ENCODE data around the gene CFAP299. TPM values are rescaled to one million over a fixed set of nuclear protein-coding genes. Genes with fewer than 3 reads are reported as not detected.

Gene CFAP299
- total RNA-seq, 1 donor from 2014 or later: not detected

DNA sequence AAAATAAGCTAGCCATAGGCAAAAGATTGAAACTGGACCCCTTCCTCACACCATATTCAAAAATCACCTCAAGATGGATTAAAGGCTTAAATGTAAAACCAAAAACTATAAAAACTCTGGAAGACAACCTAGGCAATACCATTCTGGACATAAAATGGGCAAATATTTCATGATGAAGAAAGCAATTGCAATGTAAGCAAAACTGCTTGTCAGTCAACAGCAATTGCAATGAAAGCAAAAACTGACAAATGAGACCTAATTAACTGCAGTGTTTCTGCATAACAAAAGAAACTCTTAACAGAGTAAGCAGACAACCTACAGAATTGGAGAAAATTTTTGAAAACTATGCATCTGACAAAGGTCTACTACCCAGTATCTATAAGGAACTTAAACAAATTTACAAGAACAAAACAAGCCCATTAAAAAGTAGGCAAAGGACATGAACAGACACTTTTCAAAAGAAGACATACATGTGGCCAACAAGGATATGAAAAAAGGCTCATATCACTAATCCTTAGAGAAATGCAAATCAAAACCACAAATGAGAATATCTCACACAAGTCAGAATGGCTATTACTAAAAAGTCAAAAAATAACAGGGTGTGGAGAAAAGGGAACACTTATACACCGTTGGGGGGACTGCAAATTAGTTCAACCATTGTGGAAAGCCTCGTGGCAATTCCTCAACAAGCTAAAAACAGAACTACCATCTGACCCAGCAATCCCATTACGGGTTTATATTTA lies 46.7 kb downstream of the CFAP299 start:
- Histone ChIP-seq H2AFZ (ENCODE audit: low read depth, low read length) (no peak overlapping the region), H3K9ac (ENCODE audit: low read length) (no peak overlapping the region), H3K27me3 (ENCODE audit: insufficient read depth, low read length) (no peaks in the 10 kb centered on the region), H3K4me1 (ENCODE audit: insufficient read depth, low read length) (no peaks in the 10 kb centered on the region), H3K4me3 (ENCODE audit: insufficient read depth, low read depth, low read length) (no peak overlapping the region), H3K9me3 (ENCODE audit: insufficient read depth, low read depth, low read length) (no peaks in the 10 kb centered on the region), H3K36me3 (ENCODE audit: insufficient read depth, low read length) (no peaks in the 10 kb centered on the region), H4K20me1 (ENCODE audit: insufficient read depth, low read length) (no peaks in the 10 kb centered on the region), H3K27ac (ENCODE audit: low read depth, low read length) (no peak overlapping the region), H3K4me2 (ENCODE audit: low read length) (no peak overlapping the region), H3K79me2 (ENCODE audit: insufficient read depth, low read length) (no peaks in the 10 kb centered on the region)
- H3K9me3 Mint-ChIP-seq (ENCODE audit: unreplicated experiment): no peaks in the 10 kb centered on the region
- no peaks in the 10 kb centered on the region for H3K27me3 Mint-ChIP-seq (ENCODE audit: low read depth, unreplicated experiment)
- no peaks in the 10 kb centered on the region for H3K4me1 Mint-ChIP-seq (ENCODE audit: low read depth, unreplicated experiment)
- H3K27ac Mint-ChIP-seq (ENCODE audit: unreplicated experiment): no peak overlapping the region
- no peaks in the 10 kb centered on the region for H3K36me3 Mint-ChIP-seq (ENCODE audit: low read depth, unreplicated experiment)
- FAIRE-seq (no peak), DNase-seq (ENCODE audit: low read depth) (no peak)
- no peak for TF ChIP-seq CTCF (IDR thresholded peaks at IDR 0.05; ENCODE audit: insufficient read depth, low read depth, low read length)
- TF ChIP-seq EZH2 (IDR thresholded peaks at IDR 0.05; ENCODE audit: insufficient read depth, low read length): no peak
- H3K4me3 Mint-ChIP-seq (ENCODE audit: unreplicated experiment): no peak overlapping the region

DNA sequence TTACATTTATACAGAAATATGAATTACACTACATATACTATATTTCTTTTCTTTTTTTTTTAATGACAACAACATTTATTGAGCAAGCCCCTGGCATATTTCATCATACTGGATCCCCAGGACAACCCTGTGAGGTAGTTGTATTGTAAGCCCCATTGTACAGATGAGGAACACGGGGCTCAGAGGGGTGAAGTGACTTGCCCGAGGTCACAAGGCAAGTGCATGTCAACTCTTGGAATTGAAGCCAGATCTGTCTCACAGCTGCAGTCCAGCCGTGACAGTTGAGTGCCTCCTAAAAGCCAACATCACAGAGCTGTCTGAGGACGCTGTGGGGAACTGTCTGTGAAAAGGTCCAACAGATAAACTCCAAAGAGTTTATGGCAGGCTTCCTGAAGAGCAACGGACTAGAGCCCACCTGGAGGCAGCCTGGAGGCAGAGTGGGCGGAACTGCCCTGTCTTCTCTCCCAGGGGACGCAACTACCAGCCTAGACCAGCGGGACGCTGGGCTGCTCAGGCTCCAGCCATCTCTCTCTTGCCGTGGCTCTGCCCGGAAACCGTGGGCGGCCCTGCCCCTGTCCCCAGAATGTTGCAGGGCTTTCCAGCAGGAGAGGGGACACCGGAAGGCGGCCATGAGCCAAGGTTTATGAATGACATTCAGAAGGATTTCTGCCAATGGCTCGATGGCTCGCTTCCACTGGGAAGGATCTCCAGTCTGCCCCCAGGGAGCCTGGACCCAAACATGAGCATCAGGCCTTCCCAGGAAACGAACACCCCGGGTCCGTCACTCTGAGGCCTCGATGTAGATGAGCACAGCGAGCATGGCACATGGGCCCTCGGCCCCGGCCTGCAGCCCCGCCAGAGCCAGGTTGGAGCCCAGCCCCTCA lies 50.1 kb downstream of the CFAP299 start:
- H3K9ac ChIP-seq (ENCODE audit: low read length): no peak overlapping the region
- no peaks in the 10 kb centered on the region for H3K79me2 ChIP-seq (ENCODE audit: insufficient read depth, low read length)
- DNase-seq (ENCODE audit: low read depth): no peak
- H3K4me3 ChIP-seq (ENCODE audit: insufficient read depth, low read depth, low read length): no peak overlapping the region
- H3K9me3 Mint-ChIP-seq (ENCODE audit: unreplicated experiment): no peaks in the 10 kb centered on the region
- no peaks in the 10 kb centered on the region for H3K4me1 Mint-ChIP-seq (ENCODE audit: low read depth, unreplicated experiment)
- H3K27ac ChIP-seq (ENCODE audit: low read depth, low read length): no peak overlapping the region
- no peaks in the 10 kb centered on the region for H4K20me1 ChIP-seq (ENCODE audit: insufficient read depth, low read length)
- FAIRE-seq: no peak
- H3K4me2 ChIP-seq (ENCODE audit: low read length): no peak overlapping the region
- H2AFZ ChIP-seq (ENCODE audit: low read depth, low read length): no peak overlapping the region
- no peaks in the 10 kb centered on the region for H3K27me3 ChIP-seq (ENCODE audit: insufficient read depth, low read length)
- no peak overlapping the region for H3K4me3 Mint-ChIP-seq (ENCODE audit: unreplicated experiment)
- H3K9me3 ChIP-seq (ENCODE audit: insufficient read depth, low read depth, low read length): no peaks in the 10 kb centered on the region
- no peaks in the 10 kb centered on the region for H3K36me3 Mint-ChIP-seq (ENCODE audit: low read depth, unreplicated experiment)
- H3K4me1 ChIP-seq (ENCODE audit: insufficient read depth, low read length): no peaks in the 10 kb centered on the region
- no peak overlapping the region for H3K27ac Mint-ChIP-seq (ENCODE audit: unreplicated experiment)
- H3K36me3 ChIP-seq (ENCODE audit: insufficient read depth, low read length): no peaks in the 10 kb centered on the region
- no peaks in the 10 kb centered on the region for H3K27me3 Mint-ChIP-seq (ENCODE audit: low read depth, unreplicated experiment)
- TF ChIP-seq EZH2 (IDR thresholded peaks at IDR 0.05; ENCODE audit: insufficient read depth, low read length) (no peak), CTCF (IDR thresholded peaks at IDR 0.05; ENCODE audit: insufficient read depth, low read depth, low read length) (no peak)
